Mesothelial cell of epicardium (in vitro differentiated cells): ENCODE results near the gene FAM184B. TPM values are rescaled to one million over a fixed set of nuclear protein-coding genes. Genes with fewer than 3 reads are reported as not detected.

ENCODE experiments used
- DNase-seq, 2 experiments: peaks; one replicate each; pipeline ENCODE4 v3.0.0; 2021; ENCODE audit warnings: low spot score in 2 of 2; ENCODE audit not compliant: unreplicated experiment in 2 of 2
- H3K27ac Mint-ChIP-seq: 2 replicates; pipeline ENCODE4 v1.8.0; 2021; ENCODE audit warnings: mixed read lengths
- H3K27me3 Mint-ChIP-seq: 2 replicates; pipeline ENCODE4 v1.8.0; 2021; ENCODE audit warnings: low read depth, mixed read lengths
- H3K36me3 Mint-ChIP-seq: 2 replicates; pipeline ENCODE4 v1.8.0; 2021; ENCODE audit warnings: mixed read lengths
- H3K4me1 Mint-ChIP-seq: 2 replicates; pipeline ENCODE4 v1.8.0; 2021; ENCODE audit warnings: mixed read lengths
- H3K4me3 Mint-ChIP-seq: 2 replicates; pipeline ENCODE4 v1.8.0; 2021; ENCODE audit warnings: mild to moderate bottlenecking, moderate library complexity, mixed read lengths
- H3K9me3 Mint-ChIP-seq: 2 replicates; pipeline ENCODE4 v1.8.0; 2021; ENCODE audit warnings: mixed read lengths
- CTCF ChIP-seq: fragments of 200-600 bp; sonication (generic); IDR thresholded peaks from one replicate; pipeline ENCODE4 v1.5.0; 2021; ENCODE audit warnings: antibody characterized with exemption; ENCODE audit not compliant: unreplicated experiment
- total RNA-seq: library from RNA; stranded (reverse); gene quantifications from 3 replicates; pipeline ENCODE4 v1.2.1, GENCODE V29; 2021

FAM184B gene
- 0.04 TPM in 2 of 3 replicates, not detected in the other for total RNA-seq

- no peak for TF ChIP-seq CTCF
- Mint-ChIP-seq H3K9me3 (peaks cover 3% of the 10 kb centered on the region), H3K36me3 (no peaks in the 10 kb centered on the region), H3K4me3 (peak within 1 kb of the TSS; percentile 54), H3K27ac (no peak within 1 kb of the TSS), H3K27me3 (peaks cover 73% of the 10 kb centered on the region), H3K4me1 (peaks cover 9% of the 10 kb centered on the region)
- peak in 1 of 2 experiments; percentile 43 for DNase-seq
These were observed at the start of gene FAM184B for GRCh38 chr4:17781300-17782287. FAM184B (minus strand) TSS chr4:17781621; CDS start chr4:17781299, 322 bp downstream.

GRCh38 chr4:17823871-17824669, 42.6 kb upstream of the FAM184B start:
- no peaks in the 10 kb centered on the region for H3K27me3 Mint-ChIP-seq
- H3K36me3 Mint-ChIP-seq: peaks cover 12% of the 10 kb centered on the region
- H3K9me3 Mint-ChIP-seq: peaks cover 4% of the 10 kb centered on the region
- no peak for DNase-seq
- H3K4me1 Mint-ChIP-seq: no peaks in the 10 kb centered on the region
- TF ChIP-seq CTCF: no peak
- no peak overlapping the region for H3K4me3 Mint-ChIP-seq
- H3K27ac Mint-ChIP-seq: no peak overlapping the region

- DNase-seq: no peak
- no peak overlapping the region for H3K4me3 Mint-ChIP-seq
- peaks cover 10% of the 10 kb centered on the region for H3K4me1 Mint-ChIP-seq
- peaks cover 2% of the 10 kb centered on the region for H3K36me3 Mint-ChIP-seq
- no peaks in the 10 kb centered on the region for H3K9me3 Mint-ChIP-seq
- TF ChIP-seq CTCF: peak; percentile 29
- no peaks in the 10 kb centered on the region for H3K27me3 Mint-ChIP-seq
- H3K27ac Mint-ChIP-seq: peak overlapping the region; percentile 65
These were observed 35.6 kb upstream of the FAM184B start for GRCh38 chr4:17817027-17817426.

GRCh38 chr4:17816142-17816541, 34.7 kb upstream of the FAM184B start:
- Mint-ChIP-seq H3K27ac (no peak overlapping the region), H3K36me3 (peaks cover 2% of the 10 kb centered on the region), H3K9me3 (no peaks in the 10 kb centered on the region), H3K4me1 (peaks cover 18% of the 10 kb centered on the region), H3K27me3 (no peaks in the 10 kb centered on the region), H3K4me3 (no peak overlapping the region)
- no peak for TF ChIP-seq CTCF
- no peak for DNase-seq

- Mint-ChIP-seq H3K36me3 (no peaks in the 10 kb centered on the region), H3K27me3 (no peaks in the 10 kb centered on the region), H3K4me1 (peaks cover 24% of the 10 kb centered on the region), H3K27ac (no peak overlapping the region), H3K4me3 (no peak overlapping the region), H3K9me3 (no peaks in the 10 kb centered on the region)
- TF ChIP-seq CTCF: no peak
- no peak for DNase-seq
These were observed 32.7 kb upstream of the FAM184B start for GRCh38 chr4:17814140-17814539.
